Neural progenitor cell (in vitro differentiated cells): ENCODE data around the gene EPB41L4B. TPM values are rescaled to one million over a fixed set of nuclear protein-coding genes. Genes with fewer than 3 reads are reported as not detected.

ENCODE experiments used
- DNase-seq: peaks from one replicate; pipeline ENCODE4 v3.0.0-alpha.2; 2016; ENCODE audit warnings: low spot score
- H2AFZ ChIP-seq: fragments of 200-600 bp; sonication (generic); replicated peaks from 2 replicates; pipeline ENCODE4 v1.6.1; 2016; ENCODE audit warnings: antibody characterized with exemption
- H3F3A ChIP-seq: fragments of 200-600 bp; sonication (generic); 2 replicates; pipeline ENCODE4 v1.6.1; 2016; ENCODE audit warnings: antibody characterized with exemption, low read depth
- H3K27ac ChIP-seq: fragments of 200-600 bp; sonication (generic); 2 replicates; pipeline ENCODE4 v1.5.1; 2016; ENCODE audit warnings: mild to moderate bottlenecking
- H3K27me3 ChIP-seq: fragments of 200-600 bp; sonication (generic); 2 replicates; pipeline ENCODE4 v1.6.1; 2016; ENCODE audit warnings: mild to moderate bottlenecking, moderate library complexity
- H3K36me3 ChIP-seq: fragments of 200-600 bp; sonication (generic); 2 replicates; pipeline ENCODE4 v1.5.1; 2016
- H3K4me1 ChIP-seq: fragments of 200-600 bp; sonication (generic); 2 replicates; pipeline ENCODE4 v1.6.1; 2016; ENCODE audit warnings: mixed run types
- H3K4me2 ChIP-seq: fragments of 200-600 bp; sonication (generic); 2 replicates; pipeline ENCODE4 v1.6.1; 2016
- H3K4me3 ChIP-seq: fragments of 200-600 bp; sonication (generic); 2 replicates; pipeline ENCODE4 v1.5.1; 2016
- H3K79me2 ChIP-seq: fragments of 200-600 bp; sonication (generic); 2 replicates; pipeline ENCODE4 v1.6.1; 2016; ENCODE audit warnings: low read depth
- H3K9ac ChIP-seq: fragments of 200-600 bp; sonication (generic); 2 replicates; pipeline ENCODE4 v1.6.1; 2016
- H3K9me3 ChIP-seq: fragments of 200-600 bp; sonication (generic); 2 replicates; pipeline ENCODE4 v1.5.1; 2016; ENCODE audit warnings: low read depth
- H4K20me1 ChIP-seq: fragments of 200-600 bp; sonication (generic); 2 replicates; pipeline ENCODE4 v1.6.1; 2016; ENCODE audit warnings: low read depth
- H3K27ac Mint-ChIP-seq: 3 replicates; pipeline ENCODE4 v1.8.0; 2021; ENCODE audit warnings: mixed read lengths
- H3K27me3 Mint-ChIP-seq: 2 replicates; pipeline ENCODE4 v1.8.0; 2022; ENCODE audit warnings: low read depth, mild to moderate bottlenecking, inconsistent platforms, moderate library complexity, mixed read lengths; ENCODE audit not compliant: insufficient read depth
- H3K36me3 Mint-ChIP-seq: 3 replicates; pipeline ENCODE4 v1.8.0; 2021; ENCODE audit warnings: mixed read lengths
- H3K4me1 Mint-ChIP-seq: 3 replicates; pipeline ENCODE4 v1.8.0; 2021; ENCODE audit warnings: mixed read lengths
- H3K4me3 Mint-ChIP-seq: 3 replicates; pipeline ENCODE4 v1.8.0; 2021; ENCODE audit warnings: mild to moderate bottlenecking, moderate library complexity, mixed read lengths
- H3K9me3 Mint-ChIP-seq: 3 replicates; pipeline ENCODE4 v1.8.0; 2020; ENCODE audit warnings: mixed read lengths
- EZH2 ChIP-seq: fragments of 200-600 bp; sonication (generic); IDR thresholded peaks from 2 replicates; pipeline ENCODE4 v1.6.1; 2017; ENCODE audit warnings: antibody characterized with exemption, mild to moderate bottlenecking, moderate library complexity
- EZH2phosphoT487 ChIP-seq: fragments of 200-600 bp; sonication (generic); IDR thresholded peaks from 2 replicates; pipeline ENCODE4 v1.6.1; 2017; ENCODE audit warnings: antibody characterized with exemption
- total RNA-seq: library from RNA; depleted of rRNA; stranded (reverse); fragments of >200 nt; gene quantifications from 2 replicates; pipeline ENCODE4 v1.2.3, GENCODE V29; 2015; ENCODE audit warnings: low replicate concordance
- TF ChIP-seq, protein P1 (sequence below): fragments of 200-600 bp; sonication (generic); IDR thresholded peaks from 2 replicates; pipeline ENCODE4 v1.5.1; 2017; ENCODE audit warnings: antibody characterized with exemption, mild to moderate bottlenecking

EPB41L4B gene
- total RNA-seq, 1 donor from 2014 or later = 6.2 TPM

DNA sequence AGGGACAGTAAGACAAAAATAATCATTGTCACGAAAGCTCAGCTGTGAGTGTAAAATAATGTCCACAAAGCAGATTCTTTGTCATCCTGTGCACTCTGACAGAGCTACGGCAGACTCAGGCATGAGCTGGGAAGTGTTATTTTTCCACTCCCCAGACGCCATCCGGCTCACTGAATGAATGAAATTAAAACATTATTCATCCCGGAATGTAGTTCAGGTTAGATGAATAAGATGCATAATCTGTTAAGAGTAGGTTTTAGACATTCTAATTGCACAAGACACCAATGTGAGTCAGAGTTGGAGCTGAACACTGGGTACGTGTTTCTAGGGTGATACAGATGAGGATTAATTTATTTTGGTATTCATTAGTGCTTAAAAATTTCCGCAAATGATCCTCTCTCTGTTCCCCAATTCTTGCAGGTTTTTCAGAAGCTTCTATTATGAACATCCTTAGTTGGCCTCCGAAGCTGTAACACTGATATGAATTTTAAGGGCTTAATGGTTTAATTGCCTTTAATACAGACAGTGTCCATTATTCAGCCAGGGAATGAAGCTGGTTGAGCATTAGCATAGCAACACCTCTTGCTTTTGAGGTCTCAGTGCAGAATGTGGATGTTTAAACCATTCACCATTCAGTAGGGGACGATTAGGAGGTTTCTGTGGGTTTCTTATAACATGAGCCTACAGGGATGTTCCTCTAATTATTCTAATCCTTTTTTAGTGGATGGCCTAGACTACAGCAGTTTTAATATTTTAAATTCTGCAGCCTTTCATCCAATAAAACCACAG, 88.2 kb downstream of the EPB41L4B start:
- Histone ChIP-seq H3K4me3 (no peak overlapping the region), H3K9me3 (no peaks in the 10 kb centered on the region), H3K36me3 (no peaks in the 10 kb centered on the region), H3K4me2 (no peak overlapping the region), H3K79me2 (no peaks in the 10 kb centered on the region), H3K9ac (no peak overlapping the region), H4K20me1 (no peaks in the 10 kb centered on the region), H3K27me3 (no peaks in the 10 kb centered on the region), H3K27ac (no peak overlapping the region), H3F3A (no peaks in the 10 kb centered on the region), H2AFZ (no peak overlapping the region), H3K4me1 (no peaks in the 10 kb centered on the region)
- H3K9me3 Mint-ChIP-seq = no peaks in the 10 kb centered on the region
- H3K27ac Mint-ChIP-seq = no peak overlapping the region
- H3K27me3 Mint-ChIP-seq = no peaks in the 10 kb centered on the region
- H3K4me3 Mint-ChIP-seq = no peak overlapping the region
- DNase-seq = no peak
- peaks cover 4% of the 10 kb centered on the region for H3K4me1 Mint-ChIP-seq
- no peaks in the 10 kb centered on the region for H3K36me3 Mint-ChIP-seq
- TF ChIP-seq EZH2 = no peak

DNA sequence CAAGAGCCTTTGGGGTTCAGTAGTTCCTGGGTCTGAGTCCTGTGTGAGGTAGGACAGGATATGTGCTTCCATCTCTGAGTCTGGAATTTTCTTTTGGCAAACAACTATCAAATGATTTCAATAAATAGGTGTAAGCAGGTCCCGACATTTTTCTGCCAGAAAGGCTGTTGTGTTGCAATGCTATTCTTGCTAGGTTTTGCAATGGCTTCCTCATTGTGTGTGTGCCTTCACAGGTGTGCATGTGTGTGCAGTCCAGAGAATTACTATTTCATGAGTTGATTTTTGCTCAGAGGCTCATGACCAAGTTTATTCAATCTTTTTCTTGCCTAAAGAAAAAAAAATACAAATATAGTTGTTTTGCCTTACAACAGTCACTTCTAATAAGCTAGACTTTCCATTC, 89.3 kb downstream of the EPB41L4B start:
- Histone ChIP-seq H4K20me1 (no peaks in the 10 kb centered on the region), H3K9me3 (no peaks in the 10 kb centered on the region), H3F3A (no peaks in the 10 kb centered on the region), H3K27me3 (no peaks in the 10 kb centered on the region), H3K4me2 (no peak overlapping the region), H3K79me2 (no peaks in the 10 kb centered on the region), H3K9ac (no peak overlapping the region), H2AFZ (no peak overlapping the region), H3K36me3 (no peaks in the 10 kb centered on the region), H3K27ac (no peak overlapping the region), H3K4me1 (no peaks in the 10 kb centered on the region), H3K4me3 (no peak overlapping the region)
- no peak for DNase-seq
- Mint-ChIP-seq H3K4me1 (peaks cover 4% of the 10 kb centered on the region), H3K27me3 (no peaks in the 10 kb centered on the region), H3K27ac (no peak overlapping the region), H3K4me3 (no peak overlapping the region), H3K9me3 (no peaks in the 10 kb centered on the region), H3K36me3 (no peaks in the 10 kb centered on the region)
- TF ChIP-seq EZH2phosphoT487 = no peak
- TF ChIP-seq EZH2 = no peak
- TF ChIP-seq, protein P1, sequence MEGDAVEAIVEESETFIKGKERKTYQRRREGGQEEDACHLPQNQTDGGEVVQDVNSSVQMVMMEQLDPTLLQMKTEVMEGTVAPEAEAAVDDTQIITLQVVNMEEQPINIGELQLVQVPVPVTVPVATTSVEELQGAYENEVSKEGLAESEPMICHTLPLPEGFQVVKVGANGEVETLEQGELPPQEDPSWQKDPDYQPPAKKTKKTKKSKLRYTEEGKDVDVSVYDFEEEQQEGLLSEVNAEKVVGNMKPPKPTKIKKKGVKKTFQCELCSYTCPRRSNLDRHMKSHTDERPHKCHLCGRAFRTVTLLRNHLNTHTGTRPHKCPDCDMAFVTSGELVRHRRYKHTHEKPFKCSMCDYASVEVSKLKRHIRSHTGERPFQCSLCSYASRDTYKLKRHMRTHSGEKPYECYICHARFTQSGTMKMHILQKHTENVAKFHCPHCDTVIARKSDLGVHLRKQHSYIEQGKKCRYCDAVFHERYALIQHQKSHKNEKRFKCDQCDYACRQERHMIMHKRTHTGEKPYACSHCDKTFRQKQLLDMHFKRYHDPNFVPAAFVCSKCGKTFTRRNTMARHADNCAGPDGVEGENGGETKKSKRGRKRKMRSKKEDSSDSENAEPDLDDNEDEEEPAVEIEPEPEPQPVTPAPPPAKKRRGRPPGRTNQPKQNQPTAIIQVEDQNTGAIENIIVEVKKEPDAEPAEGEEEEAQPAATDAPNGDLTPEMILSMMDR = no peak

DNA sequence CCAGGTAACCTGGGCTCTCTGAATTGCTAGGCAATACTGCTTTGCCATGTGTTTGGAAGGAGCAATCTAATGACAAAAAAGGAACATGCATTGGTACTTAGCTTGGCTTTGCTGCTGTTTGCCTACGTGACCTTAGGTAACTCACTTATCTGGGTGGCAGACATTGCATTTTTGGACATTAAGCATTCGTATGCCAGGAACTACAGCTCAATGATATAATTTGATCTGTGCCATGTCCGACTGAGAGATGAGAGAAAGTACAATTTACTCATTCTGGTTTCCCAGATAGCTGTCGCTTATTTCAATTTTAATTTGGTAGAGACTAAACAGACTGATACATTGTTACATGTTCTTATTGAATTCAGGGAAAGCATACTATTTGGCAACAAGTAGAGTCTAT, 90.6 kb downstream of the EPB41L4B start:
- no peak overlapping the region for H3K4me3 Mint-ChIP-seq
- TF ChIP-seq, protein P1 = no peak
- TF ChIP-seq EZH2 (no peak), EZH2phosphoT487 (no peak)
- Histone ChIP-seq H3K27ac (no peak overlapping the region), H3K79me2 (no peaks in the 10 kb centered on the region), H3K4me2 (no peak overlapping the region), H3K27me3 (no peaks in the 10 kb centered on the region), H4K20me1 (no peaks in the 10 kb centered on the region), H3K9me3 (no peaks in the 10 kb centered on the region), H2AFZ (no peak overlapping the region), H3K36me3 (no peaks in the 10 kb centered on the region), H3K4me3 (no peak overlapping the region), H3K9ac (no peak overlapping the region), H3F3A (no peaks in the 10 kb centered on the region), H3K4me1 (no peaks in the 10 kb centered on the region)
- H3K9me3 Mint-ChIP-seq = no peaks in the 10 kb centered on the region
- H3K27me3 Mint-ChIP-seq = no peaks in the 10 kb centered on the region
- no peaks in the 10 kb centered on the region for H3K36me3 Mint-ChIP-seq
- no peak overlapping the region for H3K27ac Mint-ChIP-seq
- peaks cover 4% of the 10 kb centered on the region for H3K4me1 Mint-ChIP-seq
- no peak for DNase-seq

DNA sequence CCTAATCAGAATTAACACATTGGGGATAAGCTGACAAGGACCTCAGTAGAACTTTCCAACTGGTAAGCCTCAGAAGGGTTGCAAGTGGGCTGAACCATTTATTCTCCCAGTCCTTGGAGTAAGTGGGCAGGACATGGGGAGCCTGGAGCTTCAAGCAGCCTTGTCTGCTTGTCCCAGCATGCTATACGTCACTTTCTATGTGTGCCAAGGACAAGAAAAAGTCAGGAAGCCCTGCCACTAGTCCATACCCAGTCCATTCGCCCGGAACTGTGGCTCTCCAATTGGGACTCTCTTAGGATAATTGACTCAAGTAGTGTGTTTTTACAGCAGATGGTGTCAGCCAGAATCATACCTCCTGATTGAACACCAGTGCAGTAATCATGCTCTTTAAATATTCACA, 91.2 kb downstream of the EPB41L4B start:
- H3K4me2 ChIP-seq = no peak overlapping the region
- no peak overlapping the region for H3K27ac ChIP-seq
- no peak overlapping the region for H3K27ac Mint-ChIP-seq

More for the DNA sequence above, 91.2 kb downstream of the EPB41L4B start:
- Mint-ChIP-seq H3K4me3 (no peak overlapping the region), H3K36me3 (no peaks in the 10 kb centered on the region), H3K4me1 (peaks cover 4% of the 10 kb centered on the region), H3K27me3 (no peaks in the 10 kb centered on the region), H3K9me3 (no peaks in the 10 kb centered on the region)
- no peaks in the 10 kb centered on the region for H3K27me3 ChIP-seq
- no peaks in the 10 kb centered on the region for H4K20me1 ChIP-seq
- no peaks in the 10 kb centered on the region for H3F3A ChIP-seq
- no peak overlapping the region for H3K9ac ChIP-seq
- TF ChIP-seq, protein P1 = no peak
- TF ChIP-seq EZH2 (no peak), EZH2phosphoT487 (no peak)
- no peaks in the 10 kb centered on the region for H3K4me1 ChIP-seq
- no peaks in the 10 kb centered on the region for H3K9me3 ChIP-seq
- no peak for DNase-seq
- no peak overlapping the region for H3K4me3 ChIP-seq
- H3K79me2 ChIP-seq = no peaks in the 10 kb centered on the region
- H3K36me3 ChIP-seq = no peaks in the 10 kb centered on the region
- no peak overlapping the region for H2AFZ ChIP-seq
